RWPE2 (cell line): ENCODE results near the gene HAVCR2.

ENCODE experiments used
- ATAC-seq: fragments of 200-7000 bp; cut with Tn5 transposase; 3 replicates; pipeline ENCODE4 v1.9.1; 2021; ENCODE audit warnings: low read depth
- DNase-seq: peaks from one replicate; pipeline ENCODE4 v3.0.0-alpha.2; 2020; ENCODE audit warnings: low spot score
- H3K27ac ChIP-seq: fragments of 450-650 bp; 2 replicates; pipeline ENCODE4 v1.5.1; 2017; ENCODE audit warnings: mild to moderate bottlenecking; ENCODE audit not compliant: poor library complexity, severe bottlenecking
- H3K27me3 ChIP-seq: fragments of 250-450 bp; sonication (Bioruptor Pico); 2 replicates; pipeline ENCODE4 v1.5.1; 2021; ENCODE audit warnings: mild to moderate bottlenecking, moderate library complexity; ENCODE audit not compliant: insufficient read depth, poor library complexity, severe bottlenecking
- H3K36me3 ChIP-seq: fragments of 250-450 bp; sonication (Bioruptor Pico); 2 replicates; pipeline ENCODE4 v1.5.1; 2020; ENCODE audit warnings: low read depth, mild to moderate bottlenecking, moderate library complexity
- H3K4me1 ChIP-seq: fragments of 250-450 bp; sonication (Bioruptor Pico); 2 replicates; pipeline ENCODE4 v1.5.1; 2021; ENCODE audit warnings: mild to moderate bottlenecking, moderate library complexity; ENCODE audit not compliant: insufficient read depth, poor library complexity, severe bottlenecking
- H3K4me3 ChIP-seq: fragments of 250-450 bp; sonication (Bioruptor Pico); 2 replicates; pipeline ENCODE4 v1.5.1; 2021; ENCODE audit warnings: mild to moderate bottlenecking, moderate library complexity; ENCODE audit not compliant: severe bottlenecking
- H3K9me3 ChIP-seq: fragments of 250-450 bp; sonication (Bioruptor Pico); 2 replicates; pipeline ENCODE4 v1.5.1; 2021; ENCODE audit warnings: mild to moderate bottlenecking, moderate library complexity; ENCODE audit not compliant: severe bottlenecking
- CTCF ChIP-seq: fragments of 450-650 bp; IDR thresholded peaks from one replicate; pipeline ENCODE4 v1.5.1; 2017; ENCODE audit warnings: mild to moderate bottlenecking, moderate library complexity; ENCODE audit not compliant: poor library complexity, severe bottlenecking

Gene HAVCR2

GRCh38 chr5:157106630-157107461 lies 2.0 kb downstream of the HAVCR2 start:
- H3K27me3 ChIP-seq, result no peaks in the 10 kb centered on the region
- no peak overlapping the region for H3K4me3 ChIP-seq
- ATAC-seq (no peak), DNase-seq (no peak)
- no peaks in the 10 kb centered on the region for H3K4me1 ChIP-seq
- no peak for TF ChIP-seq CTCF
- no peak overlapping the region for H3K27ac ChIP-seq
- no peaks in the 10 kb centered on the region for H3K36me3 ChIP-seq
- no peaks in the 10 kb centered on the region for H3K9me3 ChIP-seq

GRCh38 chr5:157100140-157100679 lies 8.6 kb downstream of the HAVCR2 start:
- Histone ChIP-seq H3K27me3 (no peaks in the 10 kb centered on the region), H3K27ac (no peak overlapping the region), H3K4me3 (no peak overlapping the region), H3K36me3 (no peaks in the 10 kb centered on the region), H3K9me3 (peaks cover 3% of the 10 kb centered on the region), H3K4me1 (no peaks in the 10 kb centered on the region)
- ATAC-seq (no peak), DNase-seq (no peak)
- no peak for TF ChIP-seq CTCF

- no peaks in the 10 kb centered on the region for H3K4me1 ChIP-seq
- H3K9me3 ChIP-seq, result no peaks in the 10 kb centered on the region
- H3K27me3 ChIP-seq, result no peaks in the 10 kb centered on the region
- no peak overlapping the region for H3K27ac ChIP-seq
- no peaks in the 10 kb centered on the region for H3K36me3 ChIP-seq
- peak; percentile 17; the same call in 1 of the 3 replicates for ATAC-seq
- no peak for DNase-seq
- H3K4me3 ChIP-seq, result no peak overlapping the region
- TF ChIP-seq CTCF, result no peak
Measured at GRCh38 chr5:157088342-157088990, 20.4 kb downstream of the HAVCR2 start.

- no peaks in the 10 kb centered on the region for H3K4me1 ChIP-seq
- ATAC-seq, result no peak
- H3K36me3 ChIP-seq, result no peaks in the 10 kb centered on the region
- H3K9me3 ChIP-seq, result no peaks in the 10 kb centered on the region
- no peak overlapping the region for H3K4me3 ChIP-seq
- DNase-seq, result no peak
- H3K27ac ChIP-seq, result no peak overlapping the region
- no peaks in the 10 kb centered on the region for H3K27me3 ChIP-seq
- no peak for TF ChIP-seq CTCF
Measured at GRCh38 chr5:157086751-157087359, 22.0 kb downstream of the HAVCR2 start.
